HFFc6 (cell line): ENCODE measurements around the gene FUS. TPM values are rescaled to one million over a fixed set of nuclear protein-coding genes. Genes with fewer than 3 reads are reported as not detected.

ENCODE experiments used
- DNase-seq: peaks from one replicate; pipeline ENCODE4 v3.0.0-alpha.2; 2018
- H3K27ac Mint-ChIP-seq: 2 replicates; pipeline ENCODE4 v1.8.0; 2020; ENCODE audit warnings: mild to moderate bottlenecking, mixed read lengths
- H3K27me3 Mint-ChIP-seq: 2 replicates; pipeline ENCODE4 v1.8.0; 2021; ENCODE audit warnings: mild to moderate bottlenecking, moderate library complexity, mixed read lengths; ENCODE audit not compliant: insufficient read depth
- H3K36me3 Mint-ChIP-seq: 2 replicates; pipeline ENCODE4 v1.8.0; 2021; ENCODE audit warnings: low read depth, mixed read lengths
- H3K4me1 Mint-ChIP-seq: 2 replicates; pipeline ENCODE4 v1.8.0; 2020; ENCODE audit warnings: low read depth, mixed read lengths
- H3K4me3 Mint-ChIP-seq: 2 replicates; pipeline ENCODE4 v1.8.0; 2020; ENCODE audit warnings: mild to moderate bottlenecking, moderate library complexity, mixed read lengths
- H3K9me3 Mint-ChIP-seq: 2 replicates; pipeline ENCODE4 v1.8.0; 2020; ENCODE audit warnings: mild to moderate bottlenecking, mixed read lengths
- CTCF ChIP-seq: fragments of 200-600 bp; sonication (generic); IDR thresholded peaks from 2 replicates; pipeline ENCODE4 v1.5.0; 2021; ENCODE audit warnings: antibody characterized with exemption, mild to moderate bottlenecking
- total RNA-seq, 6 experiments: library from RNA; stranded (reverse); fragmentation: NEBNext Ultra II Directional; extraction: Animal tissue kit (Norgen Biotek cat#: 25700); gene quantifications; 2 replicates in 1 of 6; 3 replicates in 5 of 6; pipeline ENCODE4 v1.2.3, GENCODE V29; 2021

The FUS gene
- total RNA-seq, 6 experiments from 2014 or later = 275 to 504 (median 422) TPM

- Mint-ChIP-seq H3K4me3 (peak overlapping the region; percentile 98), H3K27me3 (peaks cover 22% of the 10 kb centered on the region), H3K36me3 (peaks cover 76% of the 10 kb centered on the region), H3K9me3 (no peaks in the 10 kb centered on the region), H3K27ac (peak overlapping the region; percentile 99), H3K4me1 (peaks cover 63% of the 10 kb centered on the region)
- TF ChIP-seq CTCF = no peak
- no peak for DNase-seq
These were observed 3.8 kb downstream of the FUS start for GRCh38 chr16:31183432-31184428.

- no peak for TF ChIP-seq CTCF
- H3K4me1 Mint-ChIP-seq = peaks cover 60% of the 10 kb centered on the region
- peaks cover 88% of the 10 kb centered on the region for H3K36me3 Mint-ChIP-seq
- peak overlapping the region; percentile 30 for H3K4me3 Mint-ChIP-seq
- peak overlapping the region; percentile 66 for H3K27ac Mint-ChIP-seq
- peaks cover 22% of the 10 kb centered on the region for H3K27me3 Mint-ChIP-seq
- H3K9me3 Mint-ChIP-seq = no peaks in the 10 kb centered on the region
- DNase-seq = no peak
These were observed 4.9 kb downstream of the FUS start for GRCh38 chr16:31184888-31185287.

GRCh38 chr16:31185339-31185738 lies 5.4 kb downstream of the FUS start:
- DNase-seq = no peak
- H3K36me3 Mint-ChIP-seq = peaks cover 92% of the 10 kb centered on the region
- H3K9me3 Mint-ChIP-seq = no peaks in the 10 kb centered on the region
- peaks cover 21% of the 10 kb centered on the region for H3K27me3 Mint-ChIP-seq
- TF ChIP-seq CTCF = no peak
- peak overlapping the region; percentile 37; the same call in 1 of the 2 replicates for H3K4me3 Mint-ChIP-seq
- peak overlapping the region; percentile 66 for H3K27ac Mint-ChIP-seq
- peaks cover 64% of the 10 kb centered on the region for H3K4me1 Mint-ChIP-seq

GRCh38 chr16:31186176-31186575 lies 6.2 kb downstream of the FUS start:
- DNase-seq = no peak
- H3K36me3 Mint-ChIP-seq = peaks cover 96% of the 10 kb centered on the region
- H3K27me3 Mint-ChIP-seq = peaks cover 21% of the 10 kb centered on the region
- H3K27ac Mint-ChIP-seq = peak overlapping the region; percentile 74
- H3K9me3 Mint-ChIP-seq = no peaks in the 10 kb centered on the region
- H3K4me3 Mint-ChIP-seq = peak overlapping the region; percentile 37
- TF ChIP-seq CTCF = no peak
- peaks cover 65% of the 10 kb centered on the region for H3K4me1 Mint-ChIP-seq

GRCh38 chr16:31186930-31187807 lies 7.2 kb downstream of the FUS start:
- Mint-ChIP-seq H3K9me3 (no peaks in the 10 kb centered on the region), H3K27ac (peak overlapping the region; percentile 19), H3K4me3 (peak overlapping the region; percentile 1; the same call in 1 of the 2 replicates), H3K36me3 (peaks cover 96% of the 10 kb centered on the region), H3K27me3 (peaks cover 25% of the 10 kb centered on the region), H3K4me1 (peaks cover 63% of the 10 kb centered on the region)
- DNase-seq = no peak
- TF ChIP-seq CTCF = no peak
